ENCODE data around the gene UBR4.

Gene UBR4

DNA sequence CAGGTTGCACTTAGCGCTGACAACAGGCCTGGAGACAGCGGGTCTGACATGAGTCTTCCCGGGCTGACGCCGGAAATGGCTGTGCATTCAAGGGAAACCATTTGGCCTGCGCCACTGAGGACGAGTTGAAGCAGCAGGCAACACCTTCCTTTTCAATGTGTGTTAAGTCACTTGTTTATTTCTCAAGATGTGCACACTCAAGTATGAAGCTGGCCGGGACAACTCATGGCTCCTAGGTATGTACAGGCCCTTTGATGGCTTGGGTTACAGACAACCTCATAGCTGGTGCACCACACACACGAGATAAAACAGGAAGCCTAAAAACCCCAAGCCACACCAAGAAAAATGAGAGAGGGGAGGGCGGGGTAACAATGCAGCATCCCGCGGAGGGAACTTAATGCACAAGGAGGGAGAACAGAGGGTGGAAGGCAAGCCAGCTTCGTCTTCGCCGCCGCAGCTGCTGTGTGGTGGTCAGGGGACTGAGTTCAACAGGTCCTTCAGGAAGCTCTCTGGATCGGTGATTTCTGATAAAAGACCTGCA is 135.6 kb downstream of the UBR4 start:
- H3K4me3 ChIP-seq (ENCODE audit: low read depth, low read length), result no peak overlapping the region

DNA sequence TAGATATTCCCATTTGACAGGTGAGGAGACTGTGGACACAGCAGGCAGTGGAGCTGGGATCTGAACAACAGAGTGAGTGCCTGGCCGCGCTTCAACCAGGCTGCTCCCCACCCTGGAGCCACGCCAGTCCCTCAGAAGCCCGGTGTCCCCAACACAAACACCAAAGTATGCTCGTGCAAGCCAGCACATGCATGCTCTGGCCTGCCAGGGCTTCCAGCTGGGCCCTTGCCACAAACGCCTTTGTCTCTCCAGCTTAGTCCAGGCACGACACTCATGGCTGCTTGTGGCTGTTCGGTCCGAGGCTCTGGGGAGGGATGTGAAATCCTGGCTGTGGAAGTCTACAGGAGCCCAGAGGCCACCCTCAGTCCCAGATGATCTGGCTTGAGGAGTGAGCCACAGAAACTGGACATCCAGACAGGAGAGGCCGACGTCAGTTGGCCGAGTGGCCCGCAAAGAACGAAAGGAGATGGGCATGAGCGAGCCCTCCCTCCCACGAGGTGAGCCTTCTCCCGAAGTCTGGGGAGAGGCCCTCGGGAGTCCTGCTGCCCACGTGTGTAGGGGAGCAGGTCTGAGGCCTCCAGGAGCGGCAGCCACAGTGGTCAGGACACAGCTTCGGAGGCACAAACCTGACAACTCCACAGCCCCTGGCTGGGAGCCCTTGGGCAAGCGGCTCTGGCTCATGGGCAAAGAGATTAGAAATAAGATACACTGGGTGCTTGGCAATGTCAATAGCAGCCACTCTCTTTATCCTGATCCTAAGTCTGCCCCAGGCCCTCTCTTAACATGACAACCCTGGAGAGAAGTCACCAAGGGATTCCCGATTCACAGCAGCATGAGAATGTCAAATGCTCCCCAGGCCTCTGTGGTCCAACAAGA is 136.5 kb downstream of the UBR4 start:
- no peak overlapping the region for H3K4me3 ChIP-seq (ENCODE audit: low read depth, low read length)

DNA sequence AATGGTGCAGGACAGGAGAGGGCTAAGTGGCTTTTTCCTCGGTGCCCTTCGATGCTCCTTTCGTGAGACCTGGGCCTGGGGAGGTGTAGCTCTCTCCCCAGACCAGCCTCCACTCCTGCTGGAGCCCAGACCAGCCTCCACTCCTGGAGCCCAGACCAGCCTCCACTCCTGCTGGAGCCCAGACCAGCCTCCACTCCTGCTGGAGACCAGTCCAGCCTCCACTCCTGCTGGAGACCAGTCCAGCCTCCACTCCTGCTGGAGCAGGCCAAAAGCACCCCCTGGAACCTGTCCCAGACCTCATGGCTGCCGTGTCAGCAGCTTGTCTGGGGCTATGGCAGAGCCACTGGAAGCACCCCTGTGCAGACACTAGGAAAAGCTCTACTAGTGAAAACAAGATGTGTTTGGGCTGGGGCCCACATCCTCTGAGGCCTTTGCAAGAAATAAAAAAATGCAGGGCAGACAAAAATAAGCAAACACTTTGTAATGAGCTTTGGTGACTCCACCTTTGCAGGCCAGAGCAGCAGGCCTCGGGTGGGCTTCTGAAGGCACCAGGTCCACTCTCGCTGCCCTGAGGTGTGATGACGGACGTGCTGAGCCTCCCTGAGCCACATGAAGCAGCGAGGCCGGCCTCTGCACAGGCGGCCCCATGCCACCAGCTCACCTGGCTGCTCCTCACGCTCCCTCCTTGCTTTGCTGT is 137.6 kb downstream of the UBR4 start:
- no peak overlapping the region for H3K4me3 ChIP-seq (ENCODE audit: low read depth, low read length)

DNA sequence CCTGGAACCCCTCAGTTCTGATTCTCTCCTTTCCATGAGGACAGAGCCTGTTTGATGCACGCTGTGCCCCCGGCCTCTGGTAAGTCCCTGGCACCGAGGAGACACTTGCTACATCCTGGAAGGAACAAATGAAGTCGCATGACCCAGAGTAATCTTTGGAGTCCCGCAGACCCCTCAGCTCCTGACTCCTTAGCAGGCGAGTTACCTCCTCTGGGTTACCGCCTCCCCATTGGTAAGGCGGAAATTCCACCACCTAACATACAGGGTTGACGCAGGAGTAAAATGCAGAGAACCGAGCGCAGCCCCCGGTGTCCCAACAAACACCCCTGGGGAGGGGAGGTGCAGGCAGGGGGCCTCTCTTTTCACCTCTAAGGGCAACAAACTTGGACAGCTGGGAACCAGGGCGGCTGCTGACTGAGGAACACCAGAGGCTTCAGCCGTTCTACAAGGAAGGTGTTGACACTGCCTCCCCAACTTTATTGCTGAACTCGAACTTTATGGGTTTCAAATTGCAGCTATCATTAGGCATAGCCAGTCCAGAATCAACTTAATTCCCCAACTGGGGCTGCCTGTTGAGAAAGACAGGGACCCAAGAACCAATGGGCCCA is 138.3 kb downstream of the UBR4 start:
- no peak overlapping the region for H3K4me3 ChIP-seq (ENCODE audit: low read depth, low read length)

DNA sequence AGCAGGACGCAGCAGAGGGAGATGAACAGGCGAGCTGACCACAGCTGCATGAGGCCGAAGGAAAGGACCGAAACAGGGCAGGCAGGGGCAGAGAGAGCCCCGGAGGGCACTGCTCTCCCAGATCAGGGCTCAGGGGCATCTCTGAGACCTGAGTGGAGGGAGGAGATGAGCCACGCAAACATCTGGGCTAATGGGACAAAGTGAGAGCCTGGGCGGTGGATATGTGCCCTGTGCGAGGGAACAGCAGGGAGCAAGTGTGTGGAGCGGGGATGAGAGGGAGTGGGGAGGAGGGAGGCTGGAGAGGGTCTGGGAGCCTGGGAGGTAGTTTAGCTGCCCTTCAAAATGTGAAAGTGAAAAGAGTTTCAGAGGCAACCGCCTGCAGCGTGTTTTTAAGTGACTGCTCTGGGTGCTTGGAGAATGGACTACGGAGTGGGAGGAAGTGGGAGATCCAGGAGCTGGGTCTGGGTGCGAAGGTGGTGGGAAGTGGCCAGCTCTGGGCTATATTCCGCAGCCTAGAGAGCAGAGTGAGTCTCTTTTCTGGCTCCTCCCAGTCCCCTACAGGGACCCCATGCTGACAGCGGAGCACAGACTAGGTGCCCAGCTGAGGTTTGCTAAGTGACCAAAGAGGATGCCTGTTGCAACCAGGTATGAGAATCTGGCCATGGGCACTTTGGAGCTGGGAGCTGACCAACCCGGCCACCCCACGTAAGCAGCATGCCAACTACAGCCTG is 139.0 kb downstream of the UBR4 start:
- H3K4me3 ChIP-seq (ENCODE audit: low read depth, low read length), result no peak overlapping the region

DNA sequence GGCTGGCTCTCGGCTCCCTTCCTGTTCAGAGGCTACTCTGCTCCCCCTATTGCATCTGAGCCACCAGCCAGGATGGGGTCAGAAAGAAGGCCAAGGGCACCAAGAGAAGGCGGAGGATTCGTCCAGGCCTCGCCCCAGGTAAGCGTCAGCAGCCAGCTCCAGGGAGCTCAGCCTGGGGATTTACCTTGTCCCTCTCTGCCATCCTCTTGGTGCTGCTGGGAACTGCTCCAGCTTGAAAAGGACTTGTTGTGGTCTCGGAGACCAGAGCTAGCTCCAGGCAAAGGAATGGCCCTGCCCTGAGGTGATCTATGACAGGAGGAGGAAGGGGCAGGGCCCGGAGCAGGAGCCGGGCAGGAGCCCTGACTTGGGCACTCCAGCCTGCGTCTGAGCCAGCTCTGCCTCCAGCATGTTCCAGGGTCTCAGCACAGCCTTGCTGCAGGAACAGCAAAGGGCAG is 139.8 kb downstream of the UBR4 start:
- no peak overlapping the region for H3K4me3 ChIP-seq (ENCODE audit: low read depth, low read length)

DNA sequence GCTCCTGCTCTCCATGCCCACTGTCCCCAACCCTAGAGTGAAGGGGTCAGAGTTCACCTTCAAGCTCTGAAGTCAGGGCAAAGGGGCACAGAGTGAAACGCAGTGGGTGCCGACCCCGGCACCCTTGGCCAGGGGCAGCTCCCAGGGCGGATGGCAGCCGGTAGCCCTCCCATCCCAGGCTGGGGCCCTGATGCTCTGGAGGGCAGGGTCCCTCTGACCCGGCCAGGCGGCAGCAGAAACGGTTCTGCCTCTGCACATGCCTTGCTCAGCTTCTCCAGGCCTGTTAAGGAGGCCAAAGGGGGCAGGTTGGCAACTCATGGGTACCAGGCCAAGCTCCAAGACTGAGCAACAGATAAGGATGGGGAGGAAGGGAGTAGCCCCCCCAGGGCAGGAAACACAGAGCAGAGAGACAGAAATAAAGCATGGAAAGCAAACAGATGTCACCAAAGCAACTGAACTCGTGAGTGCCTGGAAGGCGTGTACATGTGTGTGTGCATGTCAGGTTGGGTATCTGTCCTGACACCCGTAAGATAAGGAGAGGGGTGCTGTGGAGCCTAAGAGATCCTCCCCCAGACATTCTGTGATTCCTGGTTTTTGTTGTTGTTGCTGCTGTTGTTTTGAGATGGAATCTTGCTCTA is 141.3 kb downstream of the UBR4 start:
- H3K4me3 ChIP-seq (ENCODE audit: low read depth, low read length), result no peak overlapping the region

DNA sequence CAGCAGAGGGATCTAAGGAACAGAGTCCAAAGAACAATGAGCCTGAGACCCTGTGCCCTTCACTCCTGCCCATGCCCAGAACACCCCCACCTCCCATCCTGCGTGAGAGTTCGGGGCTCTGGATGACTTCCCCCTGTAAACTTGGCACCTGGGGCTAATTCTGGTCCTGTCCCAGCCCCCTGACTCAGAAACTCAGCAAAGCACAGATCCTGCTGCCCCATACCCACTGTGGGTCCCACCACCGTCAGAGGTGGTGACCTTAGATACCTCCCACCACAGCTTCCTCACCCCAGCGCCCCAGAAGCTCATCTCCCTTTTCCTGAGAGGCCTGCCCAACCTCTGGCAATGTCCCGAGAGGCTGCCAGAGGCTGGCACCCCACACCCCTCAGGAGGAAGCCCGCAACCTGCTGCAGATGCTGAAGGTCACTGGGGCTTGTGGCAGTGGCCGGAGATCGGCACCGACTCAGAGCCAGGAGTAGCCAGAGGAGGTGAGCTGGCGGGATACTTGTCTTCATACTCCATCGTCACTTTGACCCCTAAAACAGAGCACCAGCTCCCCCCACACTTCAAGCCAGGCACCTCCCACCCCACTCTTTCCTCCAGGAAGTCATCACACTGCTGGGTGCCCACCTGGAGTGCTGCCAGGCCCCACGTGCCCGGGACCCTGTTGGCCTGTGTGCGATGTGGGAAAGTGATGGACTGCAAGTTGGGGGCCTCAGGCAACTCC is 142.0 kb downstream of the UBR4 start:
- H3K4me3 ChIP-seq (ENCODE audit: low read depth, low read length), result no peak overlapping the region

DNA sequence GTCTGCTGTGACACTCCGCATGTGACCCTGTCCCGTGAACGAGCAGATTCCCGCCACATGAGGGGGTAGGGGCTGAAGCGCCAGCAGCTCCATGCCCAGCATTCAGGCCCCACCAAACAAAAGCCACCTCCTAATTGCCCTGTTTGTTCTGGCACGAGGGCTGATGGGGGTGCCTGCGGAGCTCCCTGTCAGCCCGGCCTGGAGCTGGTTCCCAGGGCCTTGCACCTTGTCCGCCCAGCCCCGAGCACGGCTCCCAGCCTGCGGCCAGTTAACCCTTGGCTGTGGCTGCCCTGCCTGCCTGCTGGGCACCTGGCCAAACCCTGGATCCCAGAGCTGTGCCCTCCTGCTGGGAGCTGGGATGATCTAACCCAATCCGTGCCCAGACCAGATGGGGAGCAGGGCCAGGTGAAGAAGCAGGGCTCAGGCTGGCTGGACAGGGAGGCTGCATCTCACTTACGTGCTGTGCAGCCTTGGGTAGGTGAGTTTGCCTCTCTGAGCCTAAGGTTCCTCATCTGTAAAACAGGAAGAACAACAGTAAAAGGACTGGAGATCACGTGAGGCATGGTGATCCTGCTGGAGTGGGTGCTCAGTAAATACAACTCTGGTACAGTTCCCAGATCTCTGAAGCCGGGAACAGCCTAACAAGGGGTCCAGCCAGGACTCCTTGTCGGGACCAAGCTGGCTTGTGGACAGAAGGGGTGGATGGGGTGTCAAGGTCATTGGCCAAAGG is 142.7 kb downstream of the UBR4 start:
- no peak overlapping the region for H3K4me3 ChIP-seq (ENCODE audit: low read depth, low read length)

DNA sequence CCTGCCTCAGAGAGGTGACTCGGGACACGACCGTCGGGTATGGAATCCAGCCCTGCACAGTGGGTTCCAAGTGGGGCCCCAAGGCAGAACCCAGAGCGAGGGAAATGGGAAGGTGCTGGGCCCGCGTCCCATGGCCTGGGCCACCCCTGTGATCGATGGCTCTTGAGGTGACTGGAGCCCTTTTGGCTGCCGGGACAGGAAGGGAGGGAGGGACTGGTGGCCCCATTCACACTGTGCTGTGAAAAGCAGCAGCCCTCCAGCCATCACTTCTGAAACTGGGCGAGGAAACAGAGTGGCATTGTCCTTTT is 143.2 kb downstream of the UBR4 start:
- H3K4me3 ChIP-seq (ENCODE audit: low read depth, low read length), result no peak overlapping the region

DNA sequence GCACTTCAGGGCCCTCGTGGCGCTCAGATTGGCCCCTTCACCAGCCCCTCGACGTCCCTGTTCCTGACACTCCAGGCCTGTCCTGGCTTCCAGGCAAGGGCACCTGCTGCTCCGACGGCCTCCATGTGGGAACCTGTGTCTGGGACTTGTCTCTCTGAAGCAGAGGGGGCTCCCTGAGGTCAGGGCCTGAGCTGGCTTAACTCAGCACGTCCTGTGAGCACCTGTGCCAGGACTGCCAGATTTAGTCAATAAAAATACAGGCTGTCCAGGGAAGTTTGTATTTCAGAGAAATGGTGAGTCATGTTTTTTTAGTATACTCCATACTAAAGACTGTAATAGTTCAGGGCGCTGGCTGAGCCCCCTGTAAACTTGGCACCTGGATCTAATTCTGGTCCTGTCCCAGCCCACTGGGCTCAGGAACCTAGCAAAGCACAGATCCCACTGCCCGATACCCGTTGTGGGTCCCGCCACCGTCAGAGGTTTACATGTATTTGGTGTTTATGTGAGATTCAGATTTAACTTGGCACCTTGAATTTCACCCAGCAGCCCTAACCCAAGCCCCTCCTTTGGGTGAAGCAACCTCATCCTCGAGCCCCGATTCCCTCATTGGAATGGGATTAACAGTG is 143.7 kb downstream of the UBR4 start:
- H3K4me3 ChIP-seq (ENCODE audit: low read depth, low read length), result no peak overlapping the region

DNA sequence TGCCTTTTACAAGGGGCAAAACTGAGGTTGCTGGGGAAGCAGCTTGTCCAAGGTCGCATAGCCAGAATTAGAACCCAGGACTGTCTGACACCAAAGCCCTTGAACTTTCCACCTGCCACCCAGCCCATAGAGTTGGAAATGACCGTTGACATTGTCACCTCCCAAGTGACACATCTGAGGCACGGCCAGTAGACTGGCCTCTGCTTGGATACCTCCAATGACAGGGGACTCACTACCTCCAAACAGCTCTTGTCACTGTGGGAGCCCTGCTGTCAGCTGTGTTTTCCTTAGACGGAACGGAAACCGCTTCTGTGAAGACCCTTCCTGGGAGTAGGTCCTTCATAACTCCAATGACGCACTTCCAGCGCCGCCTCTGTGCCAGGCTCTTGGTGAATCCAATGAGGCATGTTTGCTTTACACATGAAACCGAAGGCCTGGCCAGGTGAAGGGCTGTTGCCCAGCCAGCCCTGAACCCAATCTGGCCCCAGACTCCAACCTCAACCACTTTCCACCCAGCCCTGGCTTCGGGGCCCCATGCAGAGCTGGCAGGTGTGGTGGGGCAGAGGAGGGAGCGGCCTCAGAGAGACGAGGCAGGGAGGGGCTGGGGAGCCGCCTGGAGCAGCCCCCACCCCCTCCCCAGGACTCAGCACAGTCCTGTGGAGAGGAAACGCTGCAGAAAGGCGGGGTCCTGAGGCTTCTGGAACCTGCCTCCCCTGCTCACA is 144.4 kb downstream of the UBR4 start:
- no peak overlapping the region for H3K4me3 ChIP-seq (ENCODE audit: low read depth, low read length)

DNA sequence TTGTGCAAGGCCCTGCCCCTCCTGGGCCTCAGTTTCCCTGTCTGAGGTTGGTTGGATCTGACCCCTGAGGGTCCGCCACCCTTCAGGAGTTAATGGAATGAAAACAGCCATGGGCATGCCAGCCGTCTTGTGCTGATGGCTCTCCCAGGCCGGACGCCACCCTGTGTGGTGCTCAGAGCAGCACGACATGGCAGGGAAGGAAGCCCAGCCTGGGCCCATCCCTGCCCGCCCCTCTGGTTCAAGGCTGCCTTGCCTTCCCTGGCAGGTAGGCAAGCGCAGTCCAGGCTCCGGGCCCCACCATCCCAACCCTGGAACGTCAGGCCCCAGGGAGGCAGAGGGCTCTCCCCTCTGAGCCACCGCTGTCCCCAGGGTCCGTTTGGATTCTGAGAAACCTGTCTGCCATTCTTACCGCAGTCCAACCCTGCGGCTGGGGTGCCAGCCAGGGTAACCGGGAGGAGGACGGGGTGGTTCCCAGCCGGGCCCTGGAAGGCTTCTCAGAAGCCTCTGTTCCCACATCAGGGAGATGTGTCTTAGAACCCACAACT is 145.1 kb downstream of the UBR4 start:
- no peak overlapping the region for H3K4me3 ChIP-seq (ENCODE audit: low read depth, low read length)

DNA sequence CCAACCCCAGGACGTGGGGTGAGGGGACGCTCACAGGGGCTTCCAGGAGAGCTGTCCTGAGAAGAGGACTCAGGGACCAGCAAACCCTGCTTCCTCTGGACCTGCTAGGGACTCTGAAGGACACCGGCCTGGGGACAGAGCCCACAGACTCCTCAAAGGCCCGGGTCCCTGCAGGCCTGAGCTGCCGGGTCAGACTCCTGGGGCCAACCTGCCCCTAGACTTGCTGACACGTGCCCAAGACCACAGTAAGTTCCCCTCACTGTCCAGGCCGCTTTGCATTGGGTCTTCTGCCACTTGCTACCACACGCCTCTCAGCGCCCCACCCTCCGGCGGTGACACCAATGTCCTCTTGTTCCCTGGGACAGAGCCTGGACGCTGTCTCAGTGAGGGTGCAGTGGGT is 146.9 kb downstream of the UBR4 start:
- no peak overlapping the region for H3K4me3 ChIP-seq (ENCODE audit: low read depth, low read length)

DNA sequence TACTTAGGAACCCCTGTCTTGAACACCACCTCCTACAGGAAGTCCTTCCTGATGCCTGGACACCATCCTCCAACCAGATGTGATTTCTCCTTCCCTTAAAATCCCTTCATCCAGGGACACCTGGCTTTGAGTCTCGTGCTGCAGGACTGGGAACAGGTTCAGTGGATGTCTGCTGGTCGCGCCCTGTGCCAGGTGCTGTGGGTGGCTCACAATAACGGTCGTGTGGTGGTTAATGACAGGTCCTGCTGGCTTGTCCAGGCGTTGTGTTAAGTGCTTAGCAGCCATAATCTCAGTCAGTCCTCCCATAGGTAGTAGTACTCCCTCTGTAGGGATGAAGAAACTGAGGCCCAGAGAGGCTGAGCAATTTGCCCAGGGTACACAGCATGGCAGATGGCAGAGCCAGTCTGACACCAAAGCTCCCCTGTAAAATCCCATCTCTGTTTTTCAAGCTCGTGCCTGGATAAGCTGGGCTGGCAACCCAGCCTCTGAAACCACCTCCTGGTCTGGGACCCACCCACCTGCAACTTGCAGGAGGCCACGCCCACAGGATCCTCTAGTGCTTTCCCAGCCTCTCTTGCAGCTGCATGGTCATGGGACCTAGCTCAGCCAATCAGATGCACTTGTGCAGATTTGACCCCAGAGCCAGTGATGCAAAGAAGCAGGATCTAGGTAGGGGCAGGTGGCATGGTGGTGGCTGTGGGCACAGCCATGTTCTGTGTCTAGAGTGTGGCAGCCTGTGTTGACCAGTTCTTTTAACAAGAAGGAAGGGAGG is 147.6 kb downstream of the UBR4 start:
- H3K4me3 ChIP-seq (ENCODE audit: low read depth, low read length), result no peak overlapping the region

DNA sequence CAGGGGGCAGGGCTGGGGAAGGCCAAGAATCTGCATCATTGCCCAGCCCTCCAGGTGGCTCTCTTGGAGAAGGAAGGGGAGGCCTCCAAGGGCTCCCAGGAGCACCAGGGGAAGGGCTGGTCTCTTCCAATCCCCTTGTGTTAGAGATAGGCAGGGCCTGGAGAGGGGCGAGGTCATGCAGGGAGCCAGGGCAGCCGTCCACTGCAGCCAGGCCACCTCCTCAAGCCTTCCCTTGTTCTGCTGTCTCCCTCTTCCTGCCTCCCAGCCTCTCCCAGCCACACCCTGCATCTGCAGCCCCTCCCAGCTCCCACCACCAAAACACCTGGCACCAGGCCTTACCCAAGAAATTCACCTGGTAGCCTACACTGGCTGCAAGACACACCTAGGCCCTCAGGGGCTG is 148.3 kb downstream of the UBR4 start:
- no peak overlapping the region for H3K4me3 ChIP-seq (ENCODE audit: low read depth, low read length)

DNA sequence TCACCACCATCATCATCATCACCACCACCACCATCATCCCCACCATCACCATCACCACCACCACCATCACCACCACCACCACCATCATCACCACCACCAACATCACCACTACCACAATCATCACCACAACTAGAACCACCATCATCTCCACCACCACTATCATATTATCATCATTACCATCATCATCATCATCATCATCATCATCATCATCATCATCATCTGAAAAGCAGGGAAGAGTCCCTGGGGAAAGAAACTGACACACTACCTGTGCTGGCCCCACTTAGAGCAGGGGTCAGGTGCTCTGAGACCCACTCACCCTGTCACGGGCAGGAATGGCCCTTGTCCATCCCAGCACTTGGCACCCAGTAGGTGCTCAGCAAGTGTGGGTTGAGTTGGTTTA is 148.7 kb downstream of the UBR4 start:
- no peak overlapping the region for H3K4me3 ChIP-seq (ENCODE audit: low read depth, low read length)
